C4-2B (cell line): ENCODE results near the gene SSBP4.

Experiments
- ZFX ChIP-seq: fragments of 450-650 bp; IDR thresholded peaks from 2 replicates; pipeline ENCODE4 v1.6.1; 2017
- TF ChIP-seq, protein P1 (sequence below): fragments of 450-650 bp; conservative IDR thresholded peaks from 2 replicates; pipeline ENCODE4 v1.5.1; 2017; ENCODE audit warnings: mild to moderate bottlenecking

DNA sequence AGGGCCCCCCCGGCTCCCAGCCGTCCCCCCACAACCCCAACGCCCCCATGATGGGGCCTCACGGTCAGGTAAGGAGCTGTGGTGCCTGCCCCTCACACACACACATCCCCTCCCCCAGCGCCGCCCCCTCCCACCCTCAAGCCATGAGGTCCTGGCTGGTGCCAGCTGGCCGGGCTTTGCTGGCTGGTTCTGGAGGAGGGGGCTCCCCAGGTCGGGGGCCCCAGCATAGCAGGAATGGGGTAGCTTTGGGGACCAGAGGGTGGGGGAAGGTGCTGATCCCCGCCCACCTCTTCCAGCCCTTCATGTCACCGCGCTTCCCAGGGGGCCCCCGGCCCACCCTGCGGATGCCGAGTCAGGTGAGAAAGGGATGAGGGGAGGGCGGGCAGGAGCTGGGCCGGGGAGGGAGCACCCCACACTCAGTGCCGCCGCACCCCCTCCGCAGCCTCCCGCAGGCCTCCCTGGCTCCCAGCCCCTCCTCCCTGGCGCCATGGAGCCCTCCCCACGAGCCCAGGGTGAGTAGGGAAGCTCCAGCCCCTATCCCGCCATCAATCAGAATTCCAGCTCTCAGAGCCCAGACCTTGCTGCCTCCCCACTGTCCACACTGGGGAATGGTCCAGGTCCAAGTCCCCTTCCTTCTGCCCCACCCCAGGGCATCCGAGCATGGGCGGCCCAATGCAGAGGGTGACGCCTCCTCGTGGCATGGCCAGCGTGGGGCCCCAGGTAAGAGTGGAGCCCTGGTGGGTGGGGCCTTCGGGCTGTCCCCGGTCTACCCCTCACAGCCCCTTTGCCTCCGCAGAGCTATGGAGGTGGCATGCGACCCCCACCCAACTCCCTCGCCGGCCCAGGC lies 12.4 kb downstream of the SSBP4 start:
- TF ChIP-seq, protein P1, sequence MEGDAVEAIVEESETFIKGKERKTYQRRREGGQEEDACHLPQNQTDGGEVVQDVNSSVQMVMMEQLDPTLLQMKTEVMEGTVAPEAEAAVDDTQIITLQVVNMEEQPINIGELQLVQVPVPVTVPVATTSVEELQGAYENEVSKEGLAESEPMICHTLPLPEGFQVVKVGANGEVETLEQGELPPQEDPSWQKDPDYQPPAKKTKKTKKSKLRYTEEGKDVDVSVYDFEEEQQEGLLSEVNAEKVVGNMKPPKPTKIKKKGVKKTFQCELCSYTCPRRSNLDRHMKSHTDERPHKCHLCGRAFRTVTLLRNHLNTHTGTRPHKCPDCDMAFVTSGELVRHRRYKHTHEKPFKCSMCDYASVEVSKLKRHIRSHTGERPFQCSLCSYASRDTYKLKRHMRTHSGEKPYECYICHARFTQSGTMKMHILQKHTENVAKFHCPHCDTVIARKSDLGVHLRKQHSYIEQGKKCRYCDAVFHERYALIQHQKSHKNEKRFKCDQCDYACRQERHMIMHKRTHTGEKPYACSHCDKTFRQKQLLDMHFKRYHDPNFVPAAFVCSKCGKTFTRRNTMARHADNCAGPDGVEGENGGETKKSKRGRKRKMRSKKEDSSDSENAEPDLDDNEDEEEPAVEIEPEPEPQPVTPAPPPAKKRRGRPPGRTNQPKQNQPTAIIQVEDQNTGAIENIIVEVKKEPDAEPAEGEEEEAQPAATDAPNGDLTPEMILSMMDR: no peak
- no peak for TF ChIP-seq ZFX
